B cell (primary cell): ENCODE results near the gene PHF19. TPM values are rescaled to one million over a fixed set of nuclear protein-coding genes. Genes with fewer than 3 reads are reported as not detected.
A peak's percentile ranks its signal among the peaks of the same experiment; 100 is the strongest.

Source experiments
- ATAC-seq: fragments of 200-7000 bp; cut with Tn5 transposase; one replicate; pipeline ENCODE4 v1.10.0; 2021; ENCODE audit warnings: low read depth, mild to moderate bottlenecking, moderate number of reproducible peaks, moderate library complexity
- CTCF ChIA-PET: fragments of 350-600 bp; sonication (Branson Sonifier 250); formaldehyde crosslinking; loops from one replicate; lab custom pipeline; 2021; ENCODE audit warnings: antibody characterized with exemption, inconsistent platforms; lab: Charles Lee
- POLR2A ChIA-PET: fragments of 350-600 bp; sonication (Branson Sonifier 250); formaldehyde crosslinking; loops from one replicate; lab custom pipeline; 2021; ENCODE audit warnings: antibody characterized with exemption; lab: Charles Lee
- DNase-seq: peaks from one replicate; pipeline ENCODE4 v3.0.0; 2013
- H2AFZ ChIP-seq: 2 replicates; pipeline ENCODE4 v1.6.1; 2012; ENCODE audit warnings: mild to moderate bottlenecking, low read depth, low read length; ENCODE audit not compliant: insufficient read depth, poor library complexity, severe bottlenecking
- H3K27ac ChIP-seq, 2 donors: 1 replicate in 1 of 2; 2 replicates in 1 of 2; pipeline ENCODE4 v1.5.1; 2012 to 2013; ENCODE audit warnings: low read length in 2 of 2, mild to moderate bottlenecking in 2 of 2, moderate library complexity in 1 of 2
- H3K27me3 ChIP-seq, 4 experiments: fragments of 200-600 bp in 1 of 4; sonication (generic) in 1 of 4; replicated peaks in 1 of 4; 1 replicate in 2 of 4; 2 replicates in 2 of 4; pipeline versions ENCODE4 v1.6.1 to v1.7.0; 2013 to 2016; ENCODE audit warnings: low read length in 3 of 4, mild to moderate bottlenecking in 2 of 4, mixed read lengths in 1 of 4, moderate library complexity in 1 of 4; ENCODE audit not compliant: insufficient read depth in 4 of 4, control insufficient read depth in 3 of 4; ENCODE audit errors: control extremely low read depth in 1 of 4
- H3K36me3 ChIP-seq, 2 experiments: replicated peaks in 1 of 2; 1 replicate in 1 of 2; 2 replicates in 1 of 2; pipeline versions ENCODE4 v1.6.1 to v1.7.1; 2013; ENCODE audit warnings: low read length in 1 of 2; ENCODE audit not compliant: insufficient read depth in 2 of 2, control insufficient read depth in 1 of 2; ENCODE audit errors: control extremely low read depth in 1 of 2, extremely low read depth in 1 of 2
- H3K4me1 ChIP-seq, 2 donors: fragments of 200-600 bp in 1 of 2; sonication (generic) in 1 of 2; 1 replicate in 1 of 2; 2 replicates in 1 of 2; pipeline versions ENCODE4 v1.5.1 to v1.6.1; 2013 to 2017; ENCODE audit warnings: low read length in 2 of 2; ENCODE audit not compliant: control insufficient read depth in 2 of 2, insufficient read depth in 2 of 2
- H3K4me2 ChIP-seq: replicated peaks from 2 replicates; pipeline ENCODE3; 2012; ENCODE audit warnings: mild to moderate bottlenecking, low read depth, low read length; ENCODE audit not compliant: poor library complexity, severe bottlenecking
- H3K4me3 ChIP-seq, 5 experiments: fragments of 200-600 bp in 1 of 5; sonication (generic) in 1 of 5; 1 replicate in 3 of 5; 2 replicates in 2 of 5; pipeline versions ENCODE4 v1.5.1 to v1.7.0; 2011 to 2016; ENCODE audit warnings: low read length in 4 of 5, mild to moderate bottlenecking in 4 of 5, low read depth in 2 of 5, control low read depth in 1 of 5, moderate library complexity in 1 of 5; ENCODE audit not compliant: insufficient read depth in 1 of 5; ENCODE audit errors: control extremely low read depth in 1 of 5, extremely low read depth in 1 of 5
- H3K79me2 ChIP-seq: fragments of 200-600 bp; sonication (generic); one replicate; pipeline ENCODE4 v1.6.0; 2016; ENCODE audit warnings: low read length; ENCODE audit not compliant: control insufficient read depth, insufficient read depth
- H3K9ac ChIP-seq: fragments of 200-600 bp; sonication (generic); 2 replicates; pipeline ENCODE4 v1.6.1; 2017; ENCODE audit warnings: mild to moderate bottlenecking, low read length, moderate library complexity
- H3K9me3 ChIP-seq, 3 donors: one replicate each; pipeline versions ENCODE4 v1.6.1 to v1.7.1; 2013; ENCODE audit warnings: low read length in 2 of 3; ENCODE audit not compliant: control insufficient read depth in 2 of 3, insufficient read depth in 1 of 3; ENCODE audit errors: control extremely low read depth in 1 of 3
- H4K20me1 ChIP-seq: 2 replicates; pipeline ENCODE4 v1.6.0; 2012; ENCODE audit warnings: mild to moderate bottlenecking, low read length; ENCODE audit not compliant: insufficient read depth, control insufficient read depth, poor library complexity, severe bottlenecking
- H3K27ac Mint-ChIP-seq: one replicate; pipeline ENCODE4 v1.8.0; 2021; ENCODE audit warnings: mixed read lengths
- H3K27me3 Mint-ChIP-seq: one replicate; pipeline ENCODE4 v1.8.0; 2021; ENCODE audit warnings: mixed read lengths
- H3K4me1 Mint-ChIP-seq: one replicate; pipeline ENCODE4 v1.8.0; 2021; ENCODE audit warnings: mixed read lengths
- H3K4me3 Mint-ChIP-seq: one replicate; pipeline ENCODE4 v1.8.0; 2021; ENCODE audit warnings: mixed read lengths
- H3K9me3 Mint-ChIP-seq: one replicate; pipeline ENCODE4 v1.8.0; 2022; ENCODE audit warnings: mixed read lengths; ENCODE audit not compliant: insufficient read depth
- EZH2 ChIP-seq: IDR thresholded peaks from 2 replicates; pipeline ENCODE4 v1.6.1; 2012; ENCODE audit warnings: borderline replicate concordance, low read depth, mild to moderate bottlenecking, moderate library complexity, low read length; ENCODE audit not compliant: insufficient read depth, poor library complexity, severe bottlenecking
- WGBS: methylation state at CpG from one replicate; pipeline ENCODE4 v1.1.5; 2013; ENCODE audit warnings: missing lambda C conversion rate; ENCODE audit not compliant: insufficient coverage; 5-methylcytosine and 5-hydroxymethylcytosine counted together
- intact Hi-C: fragments of 100-400 bp; cut with micrococcal nuclease; formaldehyde crosslinking; loops from one replicate; pipeline ENCODE4 v1.10.0; 2022
- polyA plus RNA-seq: library from polyadenylated mRNA; depleted of rRNA; stranded (reverse); fragments of >200 nt; gene quantifications from 2 replicates; pipeline ENCODE4 v1.2.3, GENCODE V29; 2012
- total RNA-seq, 2 donors: library from RNA; stranded (reverse); fragments of 120-200 nt in 1 of 2; gene quantifications; 1 replicate in 1 of 2; 2 replicates in 1 of 2; pipeline versions ENCODE4 v1.2.3 to v1.2.4, GENCODE V29; 2013 to 2022
- TF ChIP-seq, protein P1 (sequence below): fragments of 200-600 bp; IDR thresholded peaks from one replicate; pipeline ENCODE4 v1.8.0; 2022; ENCODE audit warnings: antibody characterized with exemption, mild to moderate bottlenecking

Gene PHF19
- total and polyA plus RNA-seq, 2 donors (not counting 1 experiment from before 2014, with no cell fraction given) = 17.0 to 20.9 TPM

DNA sequence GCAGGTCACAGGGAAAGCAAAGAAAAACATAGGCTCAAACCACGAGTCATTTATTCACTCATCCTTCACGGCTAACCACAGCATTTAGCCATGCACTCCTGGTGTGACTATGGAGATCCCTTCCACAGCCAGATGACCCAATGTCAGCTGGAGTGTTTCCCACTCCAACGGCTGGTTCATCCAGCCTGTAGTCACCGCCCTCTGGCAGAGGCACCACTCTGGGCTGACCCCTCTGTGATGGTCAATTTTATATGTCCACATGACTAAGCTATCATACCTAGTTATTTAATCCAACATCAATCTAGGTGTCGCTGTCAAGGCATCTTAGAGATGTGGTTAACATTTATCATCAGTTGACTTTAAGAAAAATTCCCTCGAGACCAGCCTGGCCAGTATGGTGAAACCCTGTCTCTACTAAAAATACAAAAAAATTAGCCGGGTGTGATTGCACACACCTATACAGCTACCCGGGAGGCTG is 9.5 kb upstream of the PHF19 start:
- Histone ChIP-seq H3K9me3 (no peaks in the 10 kb centered on the region), H2AFZ (peak overlapping the region; percentile 31), H3K79me2 (peaks cover 2% of the 10 kb centered on the region), H3K4me3 (no peak overlapping the region), H3K36me3 (no peaks in the 10 kb centered on the region), H3K4me2 (peak overlapping the region; percentile 33), H3K9ac (no peak overlapping the region), H3K27ac (no peak overlapping the region), H3K4me1 (peaks cover 23 to 25% of the 10 kb centered on the region in 2 donors), H4K20me1 (no peaks in the 10 kb centered on the region), H3K27me3 (no peaks in the 10 kb centered on the region)
- no peak for ATAC-seq
- Mint-ChIP-seq H3K27ac (no peak overlapping the region), H3K27me3 (peaks cover 6% of the 10 kb centered on the region), H3K9me3 (no peaks in the 10 kb centered on the region), H3K4me3 (no peak overlapping the region), H3K4me1 (peaks cover 26% of the 10 kb centered on the region)
- WGBS = 17% methylated on average over 2 of the region's 8 CpGs
- POLR2A ChIA-PET = interaction anchor here (1.3 kb wide), 1 partner anchor 17 kb away, joined by 3 read pairs; no protein-coding TSS in a partner anchor
- TF ChIP-seq EZH2 = no peak
- TF ChIP-seq, protein P1, sequence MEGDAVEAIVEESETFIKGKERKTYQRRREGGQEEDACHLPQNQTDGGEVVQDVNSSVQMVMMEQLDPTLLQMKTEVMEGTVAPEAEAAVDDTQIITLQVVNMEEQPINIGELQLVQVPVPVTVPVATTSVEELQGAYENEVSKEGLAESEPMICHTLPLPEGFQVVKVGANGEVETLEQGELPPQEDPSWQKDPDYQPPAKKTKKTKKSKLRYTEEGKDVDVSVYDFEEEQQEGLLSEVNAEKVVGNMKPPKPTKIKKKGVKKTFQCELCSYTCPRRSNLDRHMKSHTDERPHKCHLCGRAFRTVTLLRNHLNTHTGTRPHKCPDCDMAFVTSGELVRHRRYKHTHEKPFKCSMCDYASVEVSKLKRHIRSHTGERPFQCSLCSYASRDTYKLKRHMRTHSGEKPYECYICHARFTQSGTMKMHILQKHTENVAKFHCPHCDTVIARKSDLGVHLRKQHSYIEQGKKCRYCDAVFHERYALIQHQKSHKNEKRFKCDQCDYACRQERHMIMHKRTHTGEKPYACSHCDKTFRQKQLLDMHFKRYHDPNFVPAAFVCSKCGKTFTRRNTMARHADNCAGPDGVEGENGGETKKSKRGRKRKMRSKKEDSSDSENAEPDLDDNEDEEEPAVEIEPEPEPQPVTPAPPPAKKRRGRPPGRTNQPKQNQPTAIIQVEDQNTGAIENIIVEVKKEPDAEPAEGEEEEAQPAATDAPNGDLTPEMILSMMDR = no peak
- intact Hi-C loops = no loop called here
- CTCF ChIA-PET = interaction anchor here (1.1 to 4.0 kb wide), 2 partner anchors 31 to 50 kb away, joined by 3 to 14 read pairs; no protein-coding TSS in a partner anchor
- no peak for DNase-seq

DNA sequence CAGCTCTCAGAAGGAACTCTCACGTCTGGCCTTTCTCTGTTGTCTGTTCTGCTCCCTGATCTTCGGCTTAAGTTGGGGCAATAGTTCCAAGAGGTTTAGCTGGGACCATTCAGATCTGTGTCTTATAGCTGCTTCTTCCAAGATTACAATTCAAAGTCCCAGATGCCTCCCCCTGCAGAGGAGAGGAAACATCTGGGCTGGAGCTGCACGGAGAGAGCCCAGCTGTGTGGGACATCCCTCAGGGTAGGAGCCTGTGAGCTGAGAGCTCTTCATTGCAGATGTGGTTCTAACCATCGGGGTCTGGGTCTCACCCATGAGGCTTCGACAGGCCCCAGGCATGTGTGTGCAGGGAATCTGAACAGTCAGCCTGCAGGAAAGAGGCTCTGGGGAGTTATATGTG is 9.0 kb upstream of the PHF19 start:
- CTCF ChIA-PET = interaction anchor here (1.1 to 4.0 kb wide), 3 partner anchors 31 to 96 kb away, joined by 3 to 14 read pairs (median 3); no protein-coding TSS in a partner anchor
- Histone ChIP-seq H2AFZ (peak overlapping the region; percentile 31), H3K9ac (no peak overlapping the region), H3K79me2 (peaks cover 2% of the 10 kb centered on the region), H3K9me3 (no peaks in the 10 kb centered on the region), H3K4me2 (peak overlapping the region; percentile 33), H3K27ac (no peak overlapping the region), H3K27me3 (no peaks in the 10 kb centered on the region), H3K4me3 (no peak overlapping the region), H3K4me1 (peaks cover 17 to 19% of the 10 kb centered on the region in 2 donors), H4K20me1 (no peaks in the 10 kb centered on the region), H3K36me3 (no peaks in the 10 kb centered on the region)
- peaks cover 9% of the 10 kb centered on the region for H3K27me3 Mint-ChIP-seq
- H3K9me3 Mint-ChIP-seq = no peaks in the 10 kb centered on the region
- WGBS = 12% methylated on average over 4 of the region's 5 CpGs
- no peak for ATAC-seq
- peaks cover 21% of the 10 kb centered on the region for H3K4me1 Mint-ChIP-seq
- H3K4me3 Mint-ChIP-seq = no peak overlapping the region
- intact Hi-C loops = no loop called here
- DNase-seq = no peak
- POLR2A ChIA-PET = interaction anchor here (1.3 kb wide), 1 partner anchor 17 kb away, joined by 3 read pairs; no protein-coding TSS in a partner anchor
- TF ChIP-seq, protein P1 = no peak
- TF ChIP-seq EZH2 = no peak
- H3K27ac Mint-ChIP-seq = no peak overlapping the region
